SK-N-SH (cell line): Measurements from ENCODE around the gene ABHD10. TPM values are rescaled to one million over a fixed set of nuclear protein-coding genes. Genes with fewer than 3 reads are reported as not detected.
A peak's percentile ranks its signal among the peaks of the same experiment; 100 is the strongest.

Experiments used
- CTCF ChIA-PET: fragments of 300-600, 350-600 bp; formaldehyde crosslinking; extraction: SDS; loops from one replicate; lab custom pipeline; 2021; lab: Yijun Ruan, JAX
- POLR2A ChIA-PET: fragments of 350-600 bp; sonication (Branson Sonifier 250); formaldehyde crosslinking; extraction: SDS; loops from one replicate; lab custom pipeline; 2020; ENCODE audit warnings: antibody characterized with exemption, inconsistent platforms; lab: Yijun Ruan, JAX
- DNase-seq: peaks from one replicate; pipeline ENCODE4 v3.0.0; 2012
- H2AFZ ChIP-seq: fragments of 200-600 bp; sonication (generic); 2 replicates; pipeline ENCODE4 v1.8.1; 2016; ENCODE audit warnings: antibody characterized with exemption, mild to moderate bottlenecking, low read depth
- H3F3A ChIP-seq: fragments of 200-600 bp; sonication (generic); replicated peaks from 2 replicates; pipeline ENCODE3; 2016; ENCODE audit warnings: antibody characterized with exemption, mild to moderate bottlenecking; ENCODE audit not compliant: insufficient read depth
- H3K27ac ChIP-seq, 2 experiments: fragments of 200-500 bp in 1 of 2; fragments of 200-600 bp in 1 of 2; sonication (Bioruptor generic) in 1 of 2; sonication (generic), shearing (Covaris generic) in 1 of 2; 2 replicates each; pipeline versions ENCODE4 v1.5.1 to v1.6.1; 2014 to 2016; ENCODE audit warnings: low read depth in 2 of 2, inconsistent platforms in 1 of 2, low read length in 1 of 2, mild to moderate bottlenecking in 1 of 2, mixed read lengths in 1 of 2
- H3K27me3 ChIP-seq: fragments of 200-600 bp; sonication (generic), shearing (Covaris generic); 2 replicates; pipeline ENCODE4 v1.6.1; 2016; ENCODE audit warnings: mixed run types; ENCODE audit not compliant: insufficient read depth
- H3K36me3 ChIP-seq, 2 experiments: fragments of 200-500 bp in 1 of 2; fragments of 200-600 bp in 1 of 2; sonication (Bioruptor generic) in 1 of 2; sonication (generic) in 1 of 2; replicated peaks in 1 of 2; 2 replicates each; pipeline versions ENCODE3 to v1.5.1; 2014 to 2016; ENCODE audit warnings: low read length in 1 of 2, mild to moderate bottlenecking in 1 of 2; ENCODE audit not compliant: insufficient read depth in 2 of 2, control insufficient read depth in 1 of 2
- H3K4me1 ChIP-seq, 2 experiments: fragments of 200-500 bp in 1 of 2; fragments of 200-600 bp in 1 of 2; sonication (Bioruptor generic) in 1 of 2; sonication (generic), shearing (Covaris generic) in 1 of 2; 2 replicates each; pipeline versions ENCODE4 v1.5.1 to v1.6.1; 2014 to 2016; ENCODE audit warnings: low read depth in 1 of 2, low read length in 1 of 2, mixed run types in 1 of 2; ENCODE audit not compliant: insufficient read depth in 2 of 2, control insufficient read depth in 1 of 2
- H3K4me2 ChIP-seq: fragments of 200-600 bp; sonication (generic), shearing (Covaris generic); 2 replicates; pipeline ENCODE4 v1.6.1; 2017; ENCODE audit warnings: mixed run types
- H3K4me3 ChIP-seq, 2 experiments: fragments of 200-500 bp in 1 of 2; fragments of 200-600 bp in 1 of 2; sonication (Bioruptor generic) in 1 of 2; sonication (generic), shearing (Covaris generic) in 1 of 2; 2 replicates each; pipeline versions ENCODE4 v1.5.1 to v1.8.1; 2014 to 2016; ENCODE audit warnings: low read depth in 2 of 2, inconsistent platforms in 1 of 2, low read length in 1 of 2, mild to moderate bottlenecking in 1 of 2, mixed read lengths in 1 of 2, moderate library complexity in 1 of 2
- H3K79me2 ChIP-seq: fragments of 200-600 bp; sonication (generic); 2 replicates; pipeline ENCODE4 v1.8.1; 2017; ENCODE audit warnings: mild to moderate bottlenecking; ENCODE audit not compliant: insufficient read depth
- H3K9ac ChIP-seq: fragments of 200-600 bp; sonication (generic); 2 replicates; pipeline ENCODE4 v1.6.1; 2017; ENCODE audit warnings: mixed run types
- H3K9me2 ChIP-seq: fragments of 200-600 bp; sonication (generic); 2 replicates; pipeline ENCODE4 v1.6.1; 2017; ENCODE audit warnings: mixed run types
- H3K9me3 ChIP-seq: fragments of 200-600 bp; sonication (generic); 2 replicates; pipeline ENCODE4 v1.6.1; 2017; ENCODE audit warnings: mixed run types, mild to moderate bottlenecking, moderate library complexity
- H4K20me1 ChIP-seq: fragments of 200-600 bp; sonication (generic); 2 replicates; pipeline ENCODE4 v1.6.1; 2017; ENCODE audit warnings: mild to moderate bottlenecking, mixed run types; ENCODE audit not compliant: insufficient read depth
- EP300 ChIP-seq, 2 experiments: IDR thresholded peaks; 2 replicates each; pipeline versions ENCODE4 v1.4.0 to v1.6.1; 2012; ENCODE audit warnings: borderline replicate concordance in 1 of 2, low read depth in 1 of 2, low read length in 1 of 2
- FOXM1 ChIP-seq: IDR thresholded peaks from 2 replicates; pipeline ENCODE4 v1.4.0; 2012; ENCODE audit warnings: low read depth, mild to moderate bottlenecking
- GATA2 ChIP-seq: sonication (generic); formaldehyde crosslinking; IDR thresholded peaks from 2 replicates; pipeline ENCODE4 v1.5.0; 2020; ENCODE audit warnings: mild to moderate bottlenecking, missing genetic modification reagents
- PBX3 ChIP-seq: IDR thresholded peaks from 2 replicates; pipeline ENCODE4; 2012
- RAD21 ChIP-seq: IDR thresholded peaks from 2 replicates; pipeline ENCODE4 v1.6.1; 2012; ENCODE audit warnings: mild to moderate bottlenecking, low read length
- REST ChIP-seq: IDR thresholded peaks from 2 replicates; pipeline ENCODE4 v1.6.1; 2012; ENCODE audit warnings: mild to moderate bottlenecking, low read depth, low read length, moderate library complexity
- USF1 ChIP-seq: IDR thresholded peaks from 2 replicates; pipeline ENCODE4 v1.4.0; 2012; ENCODE audit warnings: low read depth, borderline replicate concordance
- WGBS: methylation state at CpG from one replicate; pipeline ENCODE4 v1.1.6; 2017; ENCODE audit warnings: low lambda C conversion rate; 5-methylcytosine and 5-hydroxymethylcytosine counted together
- polyA plus RNA-seq, 3 experiments: library from polyadenylated mRNA; depleted of rRNA; stranded (reverse); fragments of >200 nt; gene quantifications; 2 replicates each; pipeline ENCODE4 v1.2.3, GENCODE V29; 2012

Gene ABHD10
- polyA plus RNA-seq, 1 of the 3 experiments (the other 2 are of a cell fraction), result 14.8 TPM

GRCh38 chr3:111980716-111981456 is 2.1 kb downstream of the ABHD10 start:
- peak overlapping the region in 1 of 2 experiments; percentile 84; a peak in 1 of 4 replicates for H3K4me3 ChIP-seq
- peaks cover 24% of the 10 kb centered on the region for H3F3A ChIP-seq
- H3K4me2 ChIP-seq, result peak overlapping the region; percentile 80
- H3K27ac ChIP-seq, result no peak overlapping the region
- H3K4me1 ChIP-seq, result peaks cover 8 to 12% of the 10 kb centered on the region in 2 experiments; a peak in 3 of 4 replicates
- no peaks in the 10 kb centered on the region for H3K9me3 ChIP-seq
- 95% methylated on average over 10 of the region's 10 CpGs for WGBS
- no peak for DNase-seq
- no peaks in the 10 kb centered on the region for H3K27me3 ChIP-seq
- TF ChIP-seq REST, result no peak
- no peak for TF ChIP-seq GATA2 (CRISPR knock-in tag)
- no peak for TF ChIP-seq RAD21
- TF ChIP-seq FOXM1, result no peak
- TF ChIP-seq, all 33 proteins: peak for 0
- H3K9me2 ChIP-seq, result no peaks in the 10 kb centered on the region
- H4K20me1 ChIP-seq, result no peaks in the 10 kb centered on the region
- CTCF ChIA-PET, result interaction anchor here (1.5 to 5.7 kb wide), 7 partner anchors 8 to 265 kb away, joined by 3 to 40 read pairs (median 17); no protein-coding TSS in a partner anchor
- H3K9ac ChIP-seq, result no peak overlapping the region
- no peak overlapping the region for H2AFZ ChIP-seq
- POLR2A ChIA-PET, result no interaction called here
- H3K36me3 ChIP-seq, result peaks cover 14 to 17% of the 10 kb centered on the region in 2 experiments
- H3K79me2 ChIP-seq, result peaks cover 53% of the 10 kb centered on the region

GRCh38 chr3:111981457-111981763 is 2.6 kb downstream of the ABHD10 start:
- no peak overlapping the region for H3K4me3 ChIP-seq
- H3K9me2 ChIP-seq, result no peaks in the 10 kb centered on the region
- H3K4me1 ChIP-seq, result peaks cover 8 to 12% of the 10 kb centered on the region in 2 experiments; a peak in 3 of 4 replicates
- no peak overlapping the region for H2AFZ ChIP-seq
- peaks cover 20% of the 10 kb centered on the region for H3F3A ChIP-seq
- no peaks in the 10 kb centered on the region for H3K27me3 ChIP-seq
- no peaks in the 10 kb centered on the region for H3K9me3 ChIP-seq
- no peak overlapping the region for H3K9ac ChIP-seq
- ChIA-PET POLR2A (no interaction called here), CTCF (interaction anchor here (1.5 to 5.7 kb wide), 5 partner anchors 8 to 63 kb away, joined by 3 to 36 read pairs (median 5); no protein-coding TSS in a partner anchor)
- TF ChIP-seq EP300 (IDR thresholded peaks at IDR 0.05; ENCODE audit: borderline replicate concordance in 1 of 2, low read depth in 1 of 2, low read length in 1 of 2) (no peak), USF1 (no peak), PBX3 (no peak)
- 0 out of 2 replicates have a peak overlapping the region, but pooled peaks have one; percentile 80 for H3K4me2 ChIP-seq
- WGBS, result 74% methylated on average over 3 of the region's 3 CpGs
- no peak overlapping the region for H3K27ac ChIP-seq
- peaks cover 14 to 17% of the 10 kb centered on the region in 2 experiments for H3K36me3 ChIP-seq
- H4K20me1 ChIP-seq, result no peaks in the 10 kb centered on the region
- no peak for DNase-seq
- peaks cover 53% of the 10 kb centered on the region for H3K79me2 ChIP-seq
